ENCODE data around the gene PPP1R1A. TPM values are rescaled to one million over a fixed set of nuclear protein-coding genes. Genes with fewer than 3 reads are reported as not detected.
A peak's percentile ranks its signal among the peaks of the same experiment; 100 is the strongest.

PPP1R1A gene
- total RNA-seq, 4 donors from 2014 or later = 3.6 to 10.2 (median 7.0) TPM

DNA sequence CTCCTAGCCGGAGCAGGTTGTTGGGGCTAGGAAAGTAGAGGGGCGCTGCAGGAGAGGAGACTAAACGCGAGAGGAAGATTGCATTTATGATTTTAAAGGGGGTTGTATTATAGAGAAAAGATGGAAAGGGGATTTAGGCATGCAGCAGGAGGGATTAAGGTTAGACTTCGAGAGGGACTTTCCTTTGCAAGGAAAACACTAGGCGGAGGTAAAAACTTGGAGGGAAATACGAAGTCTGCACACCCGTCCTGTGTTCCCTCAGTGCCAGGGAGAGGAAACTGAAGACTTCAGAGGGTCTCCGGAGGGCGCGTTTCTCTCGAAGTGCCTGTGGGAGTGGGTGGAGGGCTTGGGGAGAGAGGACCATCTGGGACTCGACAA lies 420 bp upstream of the PPP1R1A start:
- H3K27me3 ChIP-seq = peaks cover 0 to 10% (median 0%) of the 10 kb centered on the region in 4 donors
- peak overlapping the region in 2 of 4 donors; percentile 40 to 57 for H3K27ac ChIP-seq (replicated peaks in 1 of 4)
- intact Hi-C loops (cut with DNase I) = no loop called here
- H3K4me3 ChIP-seq = peak overlapping the region; percentile 61 to 85 (median 66)
- no peak for DNase-seq (ENCODE audit: extremely low spot score)
- peaks cover 40 to 47% (median 43%) of the 10 kb centered on the region in 4 donors for H3K4me1 ChIP-seq
- peaks cover 0 to 4% (median 0%) of the 10 kb centered on the region in 4 donors for H3K36me3 ChIP-seq
- TF ChIP-seq, protein P1, sequence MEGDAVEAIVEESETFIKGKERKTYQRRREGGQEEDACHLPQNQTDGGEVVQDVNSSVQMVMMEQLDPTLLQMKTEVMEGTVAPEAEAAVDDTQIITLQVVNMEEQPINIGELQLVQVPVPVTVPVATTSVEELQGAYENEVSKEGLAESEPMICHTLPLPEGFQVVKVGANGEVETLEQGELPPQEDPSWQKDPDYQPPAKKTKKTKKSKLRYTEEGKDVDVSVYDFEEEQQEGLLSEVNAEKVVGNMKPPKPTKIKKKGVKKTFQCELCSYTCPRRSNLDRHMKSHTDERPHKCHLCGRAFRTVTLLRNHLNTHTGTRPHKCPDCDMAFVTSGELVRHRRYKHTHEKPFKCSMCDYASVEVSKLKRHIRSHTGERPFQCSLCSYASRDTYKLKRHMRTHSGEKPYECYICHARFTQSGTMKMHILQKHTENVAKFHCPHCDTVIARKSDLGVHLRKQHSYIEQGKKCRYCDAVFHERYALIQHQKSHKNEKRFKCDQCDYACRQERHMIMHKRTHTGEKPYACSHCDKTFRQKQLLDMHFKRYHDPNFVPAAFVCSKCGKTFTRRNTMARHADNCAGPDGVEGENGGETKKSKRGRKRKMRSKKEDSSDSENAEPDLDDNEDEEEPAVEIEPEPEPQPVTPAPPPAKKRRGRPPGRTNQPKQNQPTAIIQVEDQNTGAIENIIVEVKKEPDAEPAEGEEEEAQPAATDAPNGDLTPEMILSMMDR (IDR thresholded peaks at IDR 0.05) = no peak
- TF ChIP-seq POLR2A (IDR thresholded peaks at IDR 0.05; ENCODE audit: low read depth) = no peak
- TF ChIP-seq EP300 (IDR thresholded peaks at IDR 0.05) = no peak
- 17% methylated on average over 13 of the region's 13 CpGs for WGBS
- H3K9me3 ChIP-seq = no peaks in the 10 kb centered on the region

GRCh38 chr12:54587315-54587873 lies 1.1 kb downstream of the PPP1R1A start:
- TF ChIP-seq, protein P1 (IDR thresholded peaks at IDR 0.05) = no peak
- TF ChIP-seq EP300 (IDR thresholded peaks at IDR 0.05) (no peak), POLR2A (IDR thresholded peaks at IDR 0.05; ENCODE audit: low read depth) (no peak), POLR2AphosphoS5 (IDR thresholded peaks at IDR 0.05) (no peak)
- H3K36me3 ChIP-seq = peaks cover 0 to 19% (median 0%) of the 10 kb centered on the region in 4 donors
- peak overlapping the region; percentile 61 to 85 (median 66) for H3K4me3 ChIP-seq
- peaks cover 0 to 10% (median 0%) of the 10 kb centered on the region in 4 donors for H3K27me3 ChIP-seq
- WGBS = 30% methylated on average over 5 of the region's 5 CpGs
- DNase-seq (ENCODE audit: extremely low spot score) = no peak
- intact Hi-C loops (cut with DNase I) = no loop called here
- H3K4me1 ChIP-seq = peaks cover 40 to 47% (median 43%) of the 10 kb centered on the region in 4 donors
- no peaks in the 10 kb centered on the region for H3K9me3 ChIP-seq
- peak overlapping the region; percentile 27 to 57 (median 44) for H3K27ac ChIP-seq (replicated peaks in 1 of 4)

DNA sequence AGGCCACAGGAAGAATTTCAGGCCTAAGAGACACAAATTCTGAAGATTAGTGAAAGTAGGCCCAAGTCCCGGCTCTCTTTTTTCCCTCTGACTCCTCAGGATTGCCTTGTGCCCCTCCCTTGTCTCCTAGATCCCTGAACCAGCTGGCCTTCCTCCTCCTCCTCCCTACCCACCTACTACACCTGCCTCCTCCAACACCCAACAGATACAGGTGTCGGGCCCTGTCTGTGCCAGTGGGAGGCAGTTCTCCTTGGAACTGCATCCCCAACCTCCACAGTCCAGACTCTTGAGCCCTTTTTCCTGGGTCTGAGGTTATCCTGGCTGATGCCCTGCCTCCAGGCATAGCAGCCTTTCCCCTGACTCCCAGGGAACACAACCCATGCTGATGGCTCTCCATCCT lies 1.8 kb downstream of the PPP1R1A start:
- Histone ChIP-seq H3K27ac (replicated peaks in 1 of 4) (peak overlapping the region in 2 of 4 donors; percentile 2 to 40), H3K4me1 (peaks cover 39 to 46% (median 43%) of the 10 kb centered on the region in 4 donors), H3K4me3 (no peak overlapping the region), H3K36me3 (peaks cover 0 to 25% (median 0%) of the 10 kb centered on the region in 4 donors), H3K27me3 (peaks cover 0 to 10% (median 0%) of the 10 kb centered on the region in 4 donors), H3K9me3 (no peaks in the 10 kb centered on the region)
- intact Hi-C loops (cut with DNase I) = no loop called here
- TF ChIP-seq POLR2A (IDR thresholded peaks at IDR 0.05; ENCODE audit: low read depth) (no peak), EP300 (IDR thresholded peaks at IDR 0.05) (no peak), POLR2AphosphoS5 (IDR thresholded peaks at IDR 0.05) (no peak)
- TF ChIP-seq, protein P1 (IDR thresholded peaks at IDR 0.05) = no peak
- 82% methylated on average over 2 of the region's 2 CpGs for WGBS
- DNase-seq (ENCODE audit: extremely low spot score) = no peak

DNA sequence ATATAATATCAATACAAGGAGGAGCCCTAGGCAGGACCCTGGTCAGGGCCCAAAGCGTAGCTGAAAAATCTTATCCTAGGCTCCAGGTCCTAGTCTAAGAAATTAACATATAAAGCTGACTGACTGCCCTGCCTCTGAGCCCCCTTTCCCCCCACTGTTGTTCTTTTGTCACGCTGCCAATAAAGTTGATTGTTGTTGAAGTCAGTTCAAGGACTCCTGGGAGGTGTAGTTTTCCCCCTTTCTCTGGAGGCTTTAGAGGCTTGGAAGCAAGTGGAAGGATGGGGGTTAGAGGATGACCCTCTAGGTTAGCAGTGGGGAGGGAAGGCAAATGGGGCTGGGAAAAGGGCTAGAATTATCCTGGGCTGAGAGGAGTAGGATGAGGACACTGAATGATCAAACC lies 3.2 kb downstream of the PPP1R1A start:
- DNase-seq (ENCODE audit: extremely low spot score) = no peak
- TF ChIP-seq POLR2AphosphoS5 (IDR thresholded peaks at IDR 0.05) (no peak), POLR2A (IDR thresholded peaks at IDR 0.05; ENCODE audit: low read depth) (no peak), EP300 (IDR thresholded peaks at IDR 0.05) (no peak)
- TF ChIP-seq, protein P1 (IDR thresholded peaks at IDR 0.05) = no peak
- no peak overlapping the region for H3K4me3 ChIP-seq
- H3K4me1 ChIP-seq = peaks cover 27 to 35% (median 31%) of the 10 kb centered on the region in 4 donors
- H3K27ac ChIP-seq (replicated peaks in 1 of 4) = no peak overlapping the region
- peaks cover 0 to 10% (median 0%) of the 10 kb centered on the region in 4 donors for H3K27me3 ChIP-seq
- intact Hi-C loops (cut with DNase I) = no loop called here
- no peaks in the 10 kb centered on the region for H3K9me3 ChIP-seq
- peaks cover 0 to 25% (median 0%) of the 10 kb centered on the region in 4 donors for H3K36me3 ChIP-seq
- WGBS = 80% methylated on average over 2 of the region's 2 CpGs

Measured in esophagus muscularis mucosa (tissue), 4 donors.